IMR-90 (cell line): ENCODE measurements around the gene SAMD8. TPM values are rescaled to one million over a fixed set of nuclear protein-coding genes. Genes with fewer than 3 reads are reported as not detected.
A peak's percentile ranks its signal among the peaks of the same experiment; 100 is the strongest.

Source experiments
- ATAC-seq: fragments of 200-7000 bp; cut with Tn5 transposase; 2 replicates; pipeline ENCODE4 v1.9.1; 2020; ENCODE audit warnings: low read depth, mild to moderate bottlenecking, moderate library complexity
- BruUV-seq: library from RNA; stranded (reverse); fragments of 400-500 nt; replicated peaks from 2 replicates; lab custom pipeline; 2021; lab: Mats Ljungman, UMichigan
- CTCF ChIA-PET: fragments of 300-600 bp; formaldehyde crosslinking; extraction: SDS; loops from one replicate; lab custom pipeline; 2021; ENCODE audit warnings: antibody characterized with exemption; lab: Yijun Ruan, JAX
- POLR2A ChIA-PET: fragments of 300-600 bp; sonication (Branson Sonifier 250); formaldehyde crosslinking; loops from one replicate; lab custom pipeline; 2022; ENCODE audit warnings: antibody characterized with exemption; ENCODE audit not compliant: unreplicated experiment; lab: Charles Lee
- DNase-seq: peaks from one replicate; pipeline ENCODE4 v3.0.0; 2013
- H2AFZ ChIP-seq: replicated peaks from 2 replicates; pipeline ENCODE3; 2013; ENCODE audit warnings: low read length, mild to moderate bottlenecking; ENCODE audit not compliant: poor library complexity
- H2AK5ac ChIP-seq: 2 replicates; pipeline ENCODE4 v1.6.1; 2013; ENCODE audit warnings: low read depth, low read length, inconsistent platforms
- H2AK9ac ChIP-seq: replicated peaks from 2 replicates; pipeline ENCODE3; 2013; ENCODE audit warnings: mild to moderate bottlenecking, low read depth, low read length, moderate library complexity; ENCODE audit not compliant: poor library complexity
- H2BK120ac ChIP-seq: 2 replicates; pipeline ENCODE4 v1.6.1; 2013; ENCODE audit warnings: low read depth, low read length, inconsistent platforms
- H2BK15ac ChIP-seq: 3 replicates; pipeline ENCODE4 v1.6.1; 2013; ENCODE audit warnings: low read depth, low read length, inconsistent platforms
- H2BK20ac ChIP-seq: 2 replicates; pipeline ENCODE4 v1.6.1; 2013; ENCODE audit warnings: low read depth, mild to moderate bottlenecking, inconsistent platforms, low read length, moderate library complexity
- H2BK5ac ChIP-seq: 2 replicates; pipeline ENCODE4 v1.6.1; 2013; ENCODE audit warnings: mild to moderate bottlenecking, low read depth, low read length, inconsistent platforms; ENCODE audit not compliant: poor library complexity, severe bottlenecking
- H3K14ac ChIP-seq: replicated peaks from 2 replicates; pipeline ENCODE4 v1.6.1; 2013; ENCODE audit warnings: low read depth, low read length, inconsistent platforms
- H3K18ac ChIP-seq: 2 replicates; pipeline ENCODE4 v1.6.1; 2013; ENCODE audit warnings: low read depth, low read length, control low read depth
- H3K23ac ChIP-seq: 2 replicates; pipeline ENCODE4 v1.6.1; 2013; ENCODE audit warnings: low read depth, low read length, inconsistent platforms
- H3K27ac ChIP-seq: 2 replicates; pipeline ENCODE4 v1.5.1; 2013; ENCODE audit warnings: mild to moderate bottlenecking, control low read depth, low read length; ENCODE audit not compliant: insufficient read depth
- H3K27me3 ChIP-seq: 2 replicates; pipeline ENCODE4 v1.6.1; 2013; ENCODE audit warnings: low read length; ENCODE audit not compliant: control insufficient read depth, insufficient read depth
- H3K36me3 ChIP-seq: 2 replicates; pipeline ENCODE4 v1.6.1; 2013; ENCODE audit warnings: low read length, mixed read lengths; ENCODE audit not compliant: control insufficient read depth, insufficient read depth
- H3K4ac ChIP-seq: 2 replicates; pipeline ENCODE4 v1.6.1; 2013; ENCODE audit warnings: low read depth, low read length, inconsistent platforms
- H3K4me1 ChIP-seq: 2 replicates; pipeline ENCODE4 v1.6.1; 2013; ENCODE audit warnings: low read length, mixed read lengths; ENCODE audit not compliant: control insufficient read depth, insufficient read depth
- H3K4me2 ChIP-seq: 2 replicates; pipeline ENCODE4 v1.6.1; 2013; ENCODE audit warnings: low read depth, mild to moderate bottlenecking, control low read depth, low read length, moderate library complexity
- H3K4me3 ChIP-seq: 2 replicates; pipeline ENCODE4 v1.5.1; 2013; ENCODE audit warnings: low read depth, mild to moderate bottlenecking, control low read depth, low read length, moderate library complexity; ENCODE audit not compliant: insufficient read depth
- H3K56ac ChIP-seq: 2 replicates; pipeline ENCODE4 v1.6.1; 2013; ENCODE audit warnings: low read length, inconsistent platforms; ENCODE audit not compliant: insufficient read depth; ENCODE audit errors: extremely low read depth
- H3K79me1 ChIP-seq, 2 experiments: 2 replicates each; pipeline ENCODE4 v1.6.1; 2013; ENCODE audit warnings: low read length in 2 of 2, inconsistent platforms in 1 of 2, low read depth in 1 of 2
- H3K9ac ChIP-seq: 2 replicates; pipeline ENCODE4 v1.6.1; 2013; ENCODE audit warnings: low read depth, low read length, control low read depth
- H3K9me1 ChIP-seq: 2 replicates; pipeline ENCODE4 v1.6.1; 2013; ENCODE audit warnings: low read length, inconsistent platforms; ENCODE audit not compliant: insufficient read depth
- H3K9me3 ChIP-seq: 2 replicates; pipeline ENCODE4 v1.6.1; 2013; ENCODE audit warnings: low read length; ENCODE audit not compliant: control insufficient read depth, insufficient read depth
- H4K20me1 ChIP-seq: 2 replicates; pipeline ENCODE4 v1.6.1; 2013; ENCODE audit warnings: low read length, inconsistent platforms; ENCODE audit not compliant: insufficient read depth
- H4K5ac ChIP-seq: 2 replicates; pipeline ENCODE4 v1.6.1; 2013; ENCODE audit warnings: mild to moderate bottlenecking, low read depth, low read length, control low read depth
- H4K8ac ChIP-seq, 2 experiments: 2 replicates each; pipeline ENCODE4 v1.6.1; 2013; ENCODE audit warnings: low read depth in 2 of 2, low read length in 2 of 2, control low read depth in 1 of 2, inconsistent platforms in 1 of 2
- H4K91ac ChIP-seq: 2 replicates; pipeline ENCODE4 v1.6.1; 2013; ENCODE audit warnings: low read depth, low read length, inconsistent platforms; ENCODE audit not compliant: insufficient read depth
- BHLHE40 ChIP-seq: fragments of 150-350 bp; IDR thresholded peaks from 2 replicates; pipeline ENCODE4 v1.6.1; 2016; ENCODE audit warnings: mild to moderate bottlenecking, low read depth, low read length
- CEBPB ChIP-seq: IDR thresholded peaks from 2 replicates; pipeline ENCODE4 v1.6.1; 2012; ENCODE audit warnings: low read depth, low read length, improper control_type of control experiment
- CHD1 ChIP-seq: IDR thresholded peaks from 2 replicates; pipeline ENCODE4 v1.6.1; 2012; ENCODE audit warnings: low read depth, low read length, improper control_type of control experiment
- FOS ChIP-seq: fragments of 150-350 bp; IDR thresholded peaks from 2 replicates; pipeline ENCODE4 v1.6.1; 2016; ENCODE audit warnings: low read depth, low read length
- MXI1 ChIP-seq: IDR thresholded peaks from 2 replicates; pipeline ENCODE4 v1.6.1; 2012; ENCODE audit warnings: low read depth, mild to moderate bottlenecking, low read length, moderate library complexity, borderline replicate concordance
- RAD21 ChIP-seq: IDR thresholded peaks from 2 replicates; pipeline ENCODE4 v1.6.1; 2012; ENCODE audit warnings: low read length, improper control_type of control experiment
- RCOR1 ChIP-seq: IDR thresholded peaks from 2 replicates; pipeline ENCODE4 v1.6.1; 2012; ENCODE audit warnings: mild to moderate bottlenecking, low read length, improper control_type of control experiment; ENCODE audit not compliant: insufficient replicate concordance
- RFX5 ChIP-seq: IDR thresholded peaks from 2 replicates; pipeline ENCODE4 v1.8.0; 2012; ENCODE audit warnings: low read depth, mild to moderate bottlenecking, low read length, moderate library complexity
- SMC3 ChIP-seq: fragments of 150-350 bp; IDR thresholded peaks from 2 replicates; pipeline ENCODE4 v1.6.1; 2016; ENCODE audit warnings: low read depth, mild to moderate bottlenecking, antibody characterized with exemption, low read length, moderate library complexity
- WGBS, 2 experiments: methylation state at CpG; one replicate each; pipeline versions ENCODE4 v1.1.5 to v1.1.7; 2013; ENCODE audit warnings: missing lambda C conversion rate in 2 of 2; ENCODE audit not compliant: insufficient read length in 1 of 2; ENCODE audit errors: extremely low coverage in 2 of 2; 5-methylcytosine and 5-hydroxymethylcytosine counted together
- dilution Hi-C: fragments of 300-500 bp; cut with HindIII; formaldehyde crosslinking; loops from one replicate; pipeline ENCODE4 v1.14.3; 2018; ENCODE audit warnings: low sequenced_read_pairs; ENCODE audit not compliant: unreplicated experiment
- in situ Hi-C: fragments of 300-500 bp; cut with MboI; formaldehyde crosslinking; loops from 3 replicates; pipeline ENCODE4 v1.14.3; 2019; ENCODE audit warnings: low sequenced_read_pairs, inconsistent platforms, mixed read lengths
- intact Hi-C: fragments of 100-400 bp; cut with micrococcal nuclease; formaldehyde crosslinking; loops from 2 replicates; pipeline ENCODE4 v1.10.0; 2022
- polyA plus RNA-seq, 3 experiments: library from polyadenylated mRNA; depleted of rRNA; stranded (reverse); fragments of >200 nt; gene quantifications; 2 replicates each; pipeline ENCODE4 v1.2.3, GENCODE V29; 2012; ENCODE audit warnings: low replicate concordance in 1 of 3
- total RNA-seq: library from RNA; depleted of rRNA; stranded (reverse); fragments of >200 nt; gene quantifications from 2 replicates; pipeline ENCODE4 v1.2.3, GENCODE V29; 2012
- TF ChIP-seq, protein P1 (sequence below): conservative IDR thresholded peaks from 2 replicates; pipeline ENCODE4 v1.5.1; 2012; ENCODE audit warnings: mild to moderate bottlenecking, low read depth, low read length, improper control_type of control experiment

The SAMD8 gene
- total and polyA plus RNA-seq, 2 of the 4 experiments (the other 2 are of a cell fraction): 10.1 to 28.7 TPM

DNA sequence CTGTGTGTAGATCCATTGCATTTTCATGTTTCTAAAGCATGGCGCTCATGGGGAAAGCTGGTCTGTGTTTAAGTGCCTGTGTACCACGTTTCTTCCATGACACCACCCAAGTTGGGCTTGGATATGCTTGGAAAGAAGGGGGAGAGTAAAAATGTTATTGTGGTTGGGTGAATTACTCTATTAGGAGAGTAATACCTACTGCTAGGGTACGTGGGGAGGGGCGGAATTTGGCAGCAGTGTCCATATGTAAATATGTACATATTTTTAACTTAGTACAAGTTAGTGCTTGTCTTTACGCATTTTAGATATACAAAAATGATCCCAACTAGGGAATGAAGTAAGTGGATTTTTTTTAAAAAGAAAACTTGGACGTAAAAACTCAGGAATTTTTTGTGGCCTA is 42.9 kb upstream of the SAMD8 start:
- TF ChIP-seq RCOR1: no peak
- TF ChIP-seq CHD1: no peak
- no peak for TF ChIP-seq BHLHE40
- no peak for TF ChIP-seq CEBPB
- TF ChIP-seq RAD21: no peak
- no peak for TF ChIP-seq SMC3
- TF ChIP-seq, protein P1, sequence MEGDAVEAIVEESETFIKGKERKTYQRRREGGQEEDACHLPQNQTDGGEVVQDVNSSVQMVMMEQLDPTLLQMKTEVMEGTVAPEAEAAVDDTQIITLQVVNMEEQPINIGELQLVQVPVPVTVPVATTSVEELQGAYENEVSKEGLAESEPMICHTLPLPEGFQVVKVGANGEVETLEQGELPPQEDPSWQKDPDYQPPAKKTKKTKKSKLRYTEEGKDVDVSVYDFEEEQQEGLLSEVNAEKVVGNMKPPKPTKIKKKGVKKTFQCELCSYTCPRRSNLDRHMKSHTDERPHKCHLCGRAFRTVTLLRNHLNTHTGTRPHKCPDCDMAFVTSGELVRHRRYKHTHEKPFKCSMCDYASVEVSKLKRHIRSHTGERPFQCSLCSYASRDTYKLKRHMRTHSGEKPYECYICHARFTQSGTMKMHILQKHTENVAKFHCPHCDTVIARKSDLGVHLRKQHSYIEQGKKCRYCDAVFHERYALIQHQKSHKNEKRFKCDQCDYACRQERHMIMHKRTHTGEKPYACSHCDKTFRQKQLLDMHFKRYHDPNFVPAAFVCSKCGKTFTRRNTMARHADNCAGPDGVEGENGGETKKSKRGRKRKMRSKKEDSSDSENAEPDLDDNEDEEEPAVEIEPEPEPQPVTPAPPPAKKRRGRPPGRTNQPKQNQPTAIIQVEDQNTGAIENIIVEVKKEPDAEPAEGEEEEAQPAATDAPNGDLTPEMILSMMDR: no peak
- TF ChIP-seq MXI1: no peak
- no peak for TF ChIP-seq FOS
- no peak for TF ChIP-seq RFX5
- H2AFZ ChIP-seq: no peak overlapping the region
- no peaks in the 10 kb centered on the region; the same call in 1 of the 2 replicates for H3K9me1 ChIP-seq
- no peak overlapping the region for H3K23ac ChIP-seq
- H3K27me3 ChIP-seq: no peaks in the 10 kb centered on the region
- H3K4me2 ChIP-seq: no peak overlapping the region
- no peak overlapping the region for H4K91ac ChIP-seq
- H2AK5ac ChIP-seq: no peak overlapping the region
- no peak overlapping the region for H3K4me3 ChIP-seq
- ATAC-seq (no peak), DNase-seq (no peak)
- H2AK9ac ChIP-seq: peak overlapping the region; percentile 37
- no peaks in the 10 kb centered on the region for H4K20me1 ChIP-seq
- H3K27ac ChIP-seq: no peak overlapping the region
- no peak overlapping the region for H3K4ac ChIP-seq
- in situ Hi-C loops: no loop called here
- no peak overlapping the region for H3K18ac ChIP-seq
- ChIA-PET POLR2A (no interaction called here), CTCF (no interaction called here)
- dilution Hi-C loops: no loop called here
- H3K9ac ChIP-seq: no peak overlapping the region
- H3K56ac ChIP-seq: no peak overlapping the region
- BruUV-seq: no TSS peak
- no peak overlapping the region for H4K8ac ChIP-seq
- H2BK15ac ChIP-seq: no peak overlapping the region
- H2BK20ac ChIP-seq: no peak overlapping the region
- no peaks in the 10 kb centered on the region for H3K9me3 ChIP-seq
- H3K79me1 ChIP-seq: no peaks in the 10 kb centered on the region
- intact Hi-C loops: no loop called here
- no peak overlapping the region for H3K14ac ChIP-seq
- H2BK5ac ChIP-seq: no peak overlapping the region
- H2BK120ac ChIP-seq: no peak overlapping the region
- no peaks in the 10 kb centered on the region for H3K36me3 ChIP-seq
- H3K4me1 ChIP-seq: peaks cover 3% of the 10 kb centered on the region
- H4K5ac ChIP-seq: no peak overlapping the region
- no CpG with 5 or more reads among the region's 6 CpGs for WGBS, 2 experiments
